Activated CD4-positive, CD25-positive, alpha-beta regulatory T cell treated with anti-CD3 and anti-CD28 coated beads, Interleukin-2, amount 50 U/mL, for 72 hours (primary cell): ENCODE results near the gene FAIM2.
A peak's percentile ranks its signal among the peaks of the same experiment; 100 is the strongest.

ENCODE experiments used
- DNase-seq: peaks from one replicate; pipeline ENCODE4 v3.0.0; 2021

Gene FAIM2

DNA sequence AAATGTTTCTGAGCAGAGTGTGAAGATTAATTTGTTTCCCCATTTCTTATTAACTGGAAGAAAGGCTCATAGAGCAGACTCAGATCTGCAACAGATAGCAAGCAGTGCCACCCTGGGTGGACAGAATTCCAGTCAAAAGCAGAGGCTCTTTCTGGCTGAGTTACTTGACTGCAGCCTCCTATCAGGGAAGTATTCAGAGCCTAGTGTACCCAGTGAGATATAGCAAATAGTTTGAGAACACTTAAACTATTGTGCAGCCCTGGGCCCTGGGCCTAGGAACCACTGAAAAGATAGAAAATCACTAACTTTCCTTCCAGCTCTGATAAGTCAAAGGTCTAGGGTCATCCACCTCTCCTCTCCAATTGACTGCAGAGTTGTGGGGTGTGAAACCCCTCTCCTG, 35.6 kb upstream of the FAIM2 start:
- no peak for DNase-seq

- no peak for DNase-seq
These were observed 34.1 kb upstream of the FAIM2 start for GRCh38 chr12:49937639-49938300.

- no peak for DNase-seq
These were observed 33.2 kb upstream of the FAIM2 start for GRCh38 chr12:49936925-49937324.

GRCh38 chr12:49934505-49934904, 30.8 kb upstream of the FAIM2 start:
- DNase-seq, result no peak

- no peak for DNase-seq
These were observed 30.1 kb upstream of the FAIM2 start for GRCh38 chr12:49933796-49934195.

GRCh38 chr12:49932533-49933130, 28.9 kb upstream of the FAIM2 start:
- DNase-seq, result no peak

- DNase-seq, result no peak
These were observed 28.3 kb upstream of the FAIM2 start for GRCh38 chr12:49932023-49932422.

DNA sequence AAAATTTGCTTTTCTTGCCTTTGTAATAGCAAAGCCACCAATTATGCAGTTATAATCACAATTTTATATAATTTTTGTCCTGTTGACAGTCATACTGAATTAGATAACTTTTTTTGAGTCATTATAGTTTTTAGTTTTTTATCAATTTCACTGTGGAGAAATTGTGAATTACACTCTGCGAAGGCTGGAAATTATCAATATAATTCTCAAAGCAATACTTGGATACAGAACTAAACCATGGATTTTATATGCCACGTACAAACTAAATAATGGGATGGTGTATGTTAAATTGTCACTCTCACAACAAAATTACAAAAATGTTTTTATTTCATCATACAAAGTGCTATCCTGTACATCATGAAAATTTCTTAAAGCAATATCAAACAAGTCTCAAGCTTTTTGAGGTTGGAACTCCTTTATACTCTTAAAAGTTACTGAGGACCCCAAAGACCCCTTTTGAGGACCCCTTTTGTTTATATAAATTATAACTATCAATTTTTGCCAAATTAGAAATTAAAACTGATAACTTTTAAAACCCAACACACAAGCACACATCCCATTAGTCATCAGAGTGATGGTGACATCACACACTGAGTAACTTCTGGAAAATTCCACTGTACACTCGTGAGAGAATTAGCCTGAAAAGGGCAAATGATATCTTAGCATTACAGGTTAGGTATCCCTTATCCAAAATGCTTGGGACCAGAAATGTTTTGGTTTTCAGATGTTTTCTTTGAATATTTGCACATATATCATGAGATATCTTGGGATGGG, 27.0 kb upstream of the FAIM2 start:
- DNase-seq, result no peak

DNA sequence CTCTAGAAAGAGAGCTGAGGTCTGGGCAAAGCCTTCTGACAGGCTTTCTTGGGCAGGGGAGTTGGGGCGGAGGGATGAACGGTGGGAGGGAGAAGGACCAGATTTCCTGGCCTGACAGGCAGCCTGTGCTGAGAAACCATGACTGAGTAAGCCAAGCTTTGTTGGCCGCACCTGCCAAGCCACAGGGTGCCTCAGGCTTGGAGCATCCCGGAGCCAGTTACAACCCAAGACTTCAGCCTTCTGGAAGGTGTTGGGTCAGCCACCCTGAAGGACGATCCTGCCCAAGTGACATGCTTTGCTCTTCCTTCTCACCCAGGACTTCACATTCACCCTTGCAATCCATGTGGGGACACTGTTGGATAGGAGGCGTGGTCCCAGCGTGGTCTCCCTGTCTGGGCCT, 25.9 kb upstream of the FAIM2 start:
- peak; percentile 16 for DNase-seq

- DNase-seq, result no peak
These were observed 24.8 kb upstream of the FAIM2 start for GRCh38 chr12:49928471-49928870.

- peak; percentile 26 for DNase-seq
These were observed 21.9 kb upstream of the FAIM2 start for GRCh38 chr12:49925433-49926204.

GRCh38 chr12:49924628-49925246, 21.0 kb upstream of the FAIM2 start:
- peak; percentile 13 for DNase-seq

DNA sequence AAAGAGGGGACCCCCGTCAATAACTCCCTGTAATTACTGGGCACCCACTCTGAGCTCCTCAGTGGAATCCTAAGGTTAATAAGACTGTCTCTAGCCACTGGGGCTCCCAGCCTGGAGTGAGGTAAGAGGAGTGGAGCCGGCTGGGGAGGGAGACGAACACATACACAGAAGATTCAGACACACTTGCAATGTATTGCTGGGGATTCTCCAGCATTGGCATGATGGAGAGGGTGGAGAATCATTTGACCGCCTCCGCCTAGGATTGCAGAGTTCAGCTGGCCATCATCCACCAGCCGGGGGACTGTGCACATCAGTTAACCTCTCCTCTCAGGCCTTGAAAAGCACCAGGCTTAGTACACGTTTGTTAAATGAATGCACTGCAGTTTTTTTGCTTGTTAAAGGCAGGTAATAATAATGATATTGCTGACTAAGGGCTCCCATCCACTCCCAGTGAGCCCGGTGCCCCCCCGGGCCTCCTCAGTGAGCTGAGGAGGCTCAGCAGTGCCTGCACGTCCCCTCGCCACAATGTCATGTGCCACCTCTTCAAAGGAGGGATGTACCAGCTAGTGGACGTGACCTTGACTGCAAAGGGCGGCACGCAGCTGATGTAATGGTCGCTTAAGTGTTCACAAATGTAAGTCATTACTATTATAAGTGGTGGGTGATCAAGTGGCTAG, 20.3 kb upstream of the FAIM2 start:
- peak; percentile 11 for DNase-seq

DNA sequence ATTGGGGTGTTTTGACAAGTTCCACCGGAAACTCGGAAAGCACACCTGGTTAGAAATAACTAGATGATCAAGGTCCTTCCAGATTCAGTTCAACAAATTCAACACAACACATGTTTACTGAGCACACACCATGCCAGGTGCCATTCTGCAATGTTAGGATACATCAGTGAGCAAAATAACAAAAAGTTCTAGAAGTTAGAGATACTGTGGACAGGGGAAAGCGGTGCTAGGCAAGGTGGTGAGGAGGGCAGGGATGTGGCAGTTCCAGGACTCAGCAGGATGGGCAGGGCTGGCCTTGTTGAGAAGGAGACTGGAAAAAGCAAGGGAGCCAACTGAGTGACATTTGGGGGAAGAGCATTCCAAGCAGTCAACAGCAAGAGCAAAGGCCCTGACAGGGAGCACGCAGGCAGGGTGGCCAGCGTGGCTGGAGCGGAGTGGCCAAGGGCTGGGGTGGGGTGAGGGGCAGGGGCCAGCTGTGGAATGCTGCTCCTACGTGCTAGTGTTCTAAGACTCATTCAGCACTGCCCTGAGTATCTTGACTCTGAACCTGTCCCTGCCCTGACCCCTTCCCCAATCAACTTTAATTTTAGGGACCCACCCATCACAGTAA, 19.4 kb upstream of the FAIM2 start:
- peak; percentile 14 for DNase-seq

GRCh38 chr12:49922349-49923034, 18.8 kb upstream of the FAIM2 start:
- peak; percentile 12 for DNase-seq

DNA sequence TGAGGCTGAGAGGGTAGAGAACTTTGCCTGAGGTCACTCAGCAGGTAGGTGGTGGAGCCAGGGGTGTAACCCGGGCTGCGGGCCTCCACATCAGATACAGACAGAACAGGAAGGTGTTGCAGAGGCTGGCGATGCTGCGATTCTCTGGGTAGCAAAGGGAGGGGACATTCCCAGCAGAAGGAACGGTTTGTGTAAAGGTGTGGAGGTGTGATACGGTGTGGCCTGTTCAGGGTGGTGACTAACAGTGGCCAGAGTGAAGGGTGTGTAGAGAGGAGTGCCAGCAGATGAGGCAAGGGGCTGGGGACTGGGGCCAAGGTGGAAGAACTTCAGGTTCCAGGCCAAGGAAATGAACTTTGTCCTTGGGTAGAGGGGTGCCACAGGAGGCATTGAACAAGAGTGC, 18.2 kb upstream of the FAIM2 start:
- DNase-seq, result peak; percentile 25

- no peak for DNase-seq
These were observed 17.6 kb upstream of the FAIM2 start for GRCh38 chr12:49921299-49921698.

GRCh38 chr12:49920915-49921286, 17.2 kb upstream of the FAIM2 start:
- DNase-seq, result no peak

DNA sequence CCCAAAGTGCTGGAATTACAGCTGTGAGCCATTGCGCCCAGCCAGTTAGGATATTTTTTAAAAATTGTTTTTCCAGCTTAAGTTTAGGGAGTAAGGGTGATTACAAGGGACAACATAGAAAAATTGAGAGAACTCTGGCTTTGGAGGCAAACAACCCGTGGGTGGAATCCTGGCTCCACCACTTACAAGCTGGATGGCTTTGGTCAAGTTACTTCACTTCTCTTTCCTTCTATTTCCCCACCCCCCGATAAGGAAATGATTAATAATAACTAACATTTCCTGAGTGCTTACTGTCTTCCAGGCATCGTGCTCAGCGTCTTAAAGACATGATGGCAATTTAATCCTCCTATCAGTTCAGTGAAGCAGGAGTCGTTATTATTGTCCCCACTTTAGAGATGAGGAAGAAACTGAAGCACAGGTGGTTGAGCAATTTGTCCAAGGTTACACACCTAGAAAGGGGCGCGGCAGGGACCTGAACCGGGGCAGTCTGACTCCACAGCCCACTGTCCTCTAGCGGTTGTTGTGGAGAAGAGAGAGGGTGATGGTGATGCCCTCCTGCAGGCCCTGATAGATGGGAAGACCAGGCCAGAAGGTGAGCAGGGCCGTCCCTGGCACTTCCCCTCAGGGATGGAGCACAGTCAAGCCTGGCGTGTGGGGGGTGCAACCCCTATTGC, 16.7 kb upstream of the FAIM2 start:
- DNase-seq, result no peak

DNA sequence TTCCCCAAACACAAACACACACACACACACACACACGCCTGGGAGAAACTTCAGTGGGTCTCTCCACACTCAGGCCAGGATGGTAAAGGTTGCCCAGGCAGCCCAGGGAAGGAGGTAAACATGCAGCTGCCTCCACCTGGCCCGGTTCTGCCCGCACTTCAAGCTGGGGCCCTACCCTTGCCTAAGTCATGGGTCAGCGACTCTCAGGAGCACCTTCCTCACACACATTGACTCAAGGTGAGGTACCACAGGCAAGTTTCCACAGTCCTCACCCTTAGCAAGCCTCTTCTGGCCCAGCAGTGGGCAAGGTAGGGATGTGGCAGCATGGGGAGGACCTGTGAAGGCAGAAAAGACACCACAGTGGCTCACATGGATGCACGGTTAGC, 14.1 kb upstream of the FAIM2 start:
- peak; percentile 16 for DNase-seq
